MM.1S (cell line): ENCODE data around the gene GMPPA.

Source experiments
- DNase-seq: peaks from one replicate; pipeline ENCODE4 v3.0.0-alpha.2; 2015
- H2AFZ ChIP-seq: fragments of 300-600 bp; sonication (generic); 2 replicates; pipeline ENCODE4 v1.6.0; 2016; ENCODE audit warnings: antibody characterized with exemption, low read length
- H3F3A ChIP-seq: fragments of 300-600 bp; sonication (generic); 2 replicates; pipeline ENCODE4 v1.6.1; 2016; ENCODE audit warnings: mild to moderate bottlenecking, antibody characterized with exemption, low read length, moderate library complexity, mixed read lengths; ENCODE audit not compliant: insufficient read depth
- H3K27ac ChIP-seq: fragments of 300-600 bp; sonication (generic); 2 replicates; pipeline ENCODE4 v1.5.1; 2016; ENCODE audit warnings: mild to moderate bottlenecking, low read length
- H3K27me3 ChIP-seq: fragments of 300-600 bp; sonication (generic); replicated peaks from 2 replicates; pipeline ENCODE4 v1.6.0; 2016; ENCODE audit warnings: low read length; ENCODE audit not compliant: insufficient read depth
- H3K36me3 ChIP-seq: fragments of 300-600 bp; sonication (generic); replicated peaks from 2 replicates; pipeline ENCODE4 v1.6.1; 2016; ENCODE audit warnings: mild to moderate bottlenecking, low read length, mixed read lengths; ENCODE audit not compliant: insufficient read depth
- H3K4me1 ChIP-seq: fragments of 300-600 bp; sonication (generic); 2 replicates; pipeline ENCODE4 v1.6.1; 2016; ENCODE audit warnings: low read length, mixed read lengths
- H3K4me2 ChIP-seq: fragments of 300-600 bp; sonication (generic); 2 replicates; pipeline ENCODE4 v1.6.0; 2016; ENCODE audit warnings: low read depth, low read length
- H3K4me3 ChIP-seq: fragments of 300-600 bp; sonication (generic); 2 replicates; pipeline ENCODE4 v1.5.1; 2016; ENCODE audit warnings: low read length, mixed read lengths
- H3K79me2 ChIP-seq: fragments of 300-600 bp; sonication (generic); 2 replicates; pipeline ENCODE4 v1.6.1; 2016; ENCODE audit warnings: mixed run types, low read length, mixed read lengths
- H3K9ac ChIP-seq: fragments of 300-600 bp; sonication (generic); 2 replicates; pipeline ENCODE4 v1.6.1; 2016; ENCODE audit warnings: low read length, mixed read lengths
- H3K9me2 ChIP-seq: fragments of 300-600 bp; sonication (generic); replicated peaks from 2 replicates; pipeline ENCODE4 v1.6.1; 2016; ENCODE audit warnings: mild to moderate bottlenecking, low read length, mixed read lengths; ENCODE audit not compliant: insufficient read depth
- H3K9me3 ChIP-seq: fragments of 300-600 bp; sonication (generic); replicated peaks from 2 replicates; pipeline ENCODE4 v1.6.1; 2016; ENCODE audit warnings: mild to moderate bottlenecking, low read length, mixed read lengths; ENCODE audit not compliant: insufficient read depth
- H4K20me1 ChIP-seq: fragments of 300-600 bp; sonication (generic); 2 replicates; pipeline ENCODE4 v1.6.1; 2016; ENCODE audit warnings: mild to moderate bottlenecking, low read length, moderate library complexity, mixed read lengths; ENCODE audit not compliant: insufficient read depth
- CTCF ChIP-seq: fragments of 300-600 bp; sonication (generic); IDR thresholded peaks from 2 replicates; pipeline ENCODE4 v1.5.1; 2016; ENCODE audit warnings: antibody characterized with exemption, low read length, mixed read lengths
- EZH2 ChIP-seq: fragments of 300-600 bp; sonication (generic); optimal IDR thresholded peaks from 2 replicates; pipeline ENCODE3; 2017; ENCODE audit warnings: low read depth, mild to moderate bottlenecking, antibody characterized with exemption, low read length, mixed read lengths
- EZH2phosphoT487 ChIP-seq: fragments of 300-600 bp; sonication (generic); IDR thresholded peaks from 2 replicates; pipeline ENCODE4 v1.6.1; 2018; ENCODE audit warnings: antibody characterized with exemption, low read length

The GMPPA gene

GRCh38 chr2:219512524-219513216 is 14.0 kb downstream of the GMPPA start:
- Histone ChIP-seq H3K4me2 (no peak overlapping the region), H3K9me3 (no peaks in the 10 kb centered on the region), H4K20me1 (no peaks in the 10 kb centered on the region), H3K9me2 (no peaks in the 10 kb centered on the region), H2AFZ (no peak overlapping the region), H3K36me3 (no peaks in the 10 kb centered on the region), H3K9ac (no peak overlapping the region), H3K27ac (no peak overlapping the region), H3K27me3 (peaks cover 82% of the 10 kb centered on the region), H3K79me2 (no peaks in the 10 kb centered on the region), H3K4me1 (no peaks in the 10 kb centered on the region), H3F3A (no peaks in the 10 kb centered on the region), H3K4me3 (no peak overlapping the region)
- DNase-seq, result no peak
- no peak for TF ChIP-seq EZH2phosphoT487
- no peak for TF ChIP-seq EZH2
- no peak for TF ChIP-seq CTCF

- TF ChIP-seq EZH2, result no peak
- no peak for TF ChIP-seq EZH2phosphoT487
- no peaks in the 10 kb centered on the region for H3K9me2 ChIP-seq
- no peak overlapping the region for H3K27ac ChIP-seq
- no peaks in the 10 kb centered on the region for H3K36me3 ChIP-seq
- H3K4me3 ChIP-seq, result no peak overlapping the region
- H2AFZ ChIP-seq, result no peak overlapping the region
- H3K79me2 ChIP-seq, result no peaks in the 10 kb centered on the region
- no peaks in the 10 kb centered on the region for H3K9me3 ChIP-seq
- H3K4me2 ChIP-seq, result no peak overlapping the region
- no peaks in the 10 kb centered on the region for H3K4me1 ChIP-seq
- no peaks in the 10 kb centered on the region for H3F3A ChIP-seq
- H3K9ac ChIP-seq, result no peak overlapping the region
- peaks cover 93% of the 10 kb centered on the region for H3K27me3 ChIP-seq
- DNase-seq, result no peak
- no peaks in the 10 kb centered on the region for H4K20me1 ChIP-seq
These were observed 15.1 kb downstream of the GMPPA start for GRCh38 chr2:219513787-219514186.

- H3K9me2 ChIP-seq, result no peaks in the 10 kb centered on the region
- no peak for TF ChIP-seq CTCF
- no peak for TF ChIP-seq EZH2phosphoT487
- TF ChIP-seq EZH2, result no peak
- H3K36me3 ChIP-seq, result no peaks in the 10 kb centered on the region
- H3K9me3 ChIP-seq, result no peaks in the 10 kb centered on the region
- H2AFZ ChIP-seq, result no peak within 1 kb of the TSS
- H3K27me3 ChIP-seq, result peaks cover 98% of the 10 kb centered on the region
- H3K9ac ChIP-seq, result no peak within 1 kb of the TSS
- no peaks in the 10 kb centered on the region for H3F3A ChIP-seq
- H3K27ac ChIP-seq, result no peak within 1 kb of the TSS
- H4K20me1 ChIP-seq, result no peaks in the 10 kb centered on the region
- no peaks in the 10 kb centered on the region for H3K79me2 ChIP-seq
- H3K4me3 ChIP-seq, result no peak within 1 kb of the TSS
- DNase-seq, result no peak
- no peak within 1 kb of the TSS for H3K4me2 ChIP-seq
- H3K4me1 ChIP-seq, result no peaks in the 10 kb centered on the region
These were observed 15.6 kb downstream of the GMPPA start, which contains the start of gene ASIC4 for GRCh38 chr2:219514196-219514761. Gene ASIC4 (plus strand): TSS chr2:219514482. CDS start chr2:219514725, 243 bp downstream.

- Histone ChIP-seq H3F3A (no peaks in the 10 kb centered on the region), H4K20me1 (no peaks in the 10 kb centered on the region), H3K4me3 (no peak overlapping the region), H3K9ac (no peak overlapping the region), H3K27me3 (peaks cover 99% of the 10 kb centered on the region), H3K9me2 (no peaks in the 10 kb centered on the region), H3K79me2 (no peaks in the 10 kb centered on the region), H3K9me3 (no peaks in the 10 kb centered on the region), H3K27ac (no peak overlapping the region), H3K4me1 (no peaks in the 10 kb centered on the region), H3K4me2 (no peak overlapping the region), H3K36me3 (no peaks in the 10 kb centered on the region), H2AFZ (no peak overlapping the region)
- DNase-seq, result no peak
- TF ChIP-seq EZH2, result no peak
- TF ChIP-seq EZH2phosphoT487, result no peak
These were observed 16.1 kb downstream of the GMPPA start for GRCh38 chr2:219514836-219515235.
